ENCODE data around the gene WDR37.

The WDR37 gene

DNA sequence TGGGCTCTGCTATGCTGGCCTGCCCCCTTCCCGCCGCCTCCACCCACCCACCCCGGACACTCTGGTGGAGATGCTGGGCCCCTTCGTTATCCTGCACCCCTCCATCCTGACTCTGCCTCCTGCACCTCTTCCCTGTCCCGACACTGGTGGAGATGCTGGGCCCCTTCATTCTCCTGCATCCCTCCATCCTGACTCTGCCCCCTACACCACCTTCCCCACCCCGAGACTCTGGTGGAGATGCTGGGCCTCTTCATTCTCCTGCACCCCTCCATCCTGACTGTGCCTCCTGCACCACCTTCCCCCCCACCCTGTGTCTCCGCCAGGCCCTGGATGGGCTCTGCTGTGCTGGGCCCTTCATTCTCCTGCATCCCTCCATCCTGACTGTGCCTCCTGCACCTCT, 45.5 kb upstream of the WDR37 start:
- H3K79me2 ChIP-seq (ENCODE audit: insufficient read depth, low read depth) = peaks cover 2% of the 10 kb centered on the region; the same call in 1 of the 2 replicates
- no peaks in the 10 kb centered on the region for H4K20me1 ChIP-seq (ENCODE audit: insufficient read depth)
- H3K4me3 ChIP-seq (IDR thresholded peaks at IDR 0.05; ENCODE audit: insufficient read depth, low read depth, low read length) = no peak overlapping the region
- H3K36me3 ChIP-seq (ENCODE audit: insufficient read depth) = peaks cover 25% of the 10 kb centered on the region
- TF ChIP-seq, protein P1, sequence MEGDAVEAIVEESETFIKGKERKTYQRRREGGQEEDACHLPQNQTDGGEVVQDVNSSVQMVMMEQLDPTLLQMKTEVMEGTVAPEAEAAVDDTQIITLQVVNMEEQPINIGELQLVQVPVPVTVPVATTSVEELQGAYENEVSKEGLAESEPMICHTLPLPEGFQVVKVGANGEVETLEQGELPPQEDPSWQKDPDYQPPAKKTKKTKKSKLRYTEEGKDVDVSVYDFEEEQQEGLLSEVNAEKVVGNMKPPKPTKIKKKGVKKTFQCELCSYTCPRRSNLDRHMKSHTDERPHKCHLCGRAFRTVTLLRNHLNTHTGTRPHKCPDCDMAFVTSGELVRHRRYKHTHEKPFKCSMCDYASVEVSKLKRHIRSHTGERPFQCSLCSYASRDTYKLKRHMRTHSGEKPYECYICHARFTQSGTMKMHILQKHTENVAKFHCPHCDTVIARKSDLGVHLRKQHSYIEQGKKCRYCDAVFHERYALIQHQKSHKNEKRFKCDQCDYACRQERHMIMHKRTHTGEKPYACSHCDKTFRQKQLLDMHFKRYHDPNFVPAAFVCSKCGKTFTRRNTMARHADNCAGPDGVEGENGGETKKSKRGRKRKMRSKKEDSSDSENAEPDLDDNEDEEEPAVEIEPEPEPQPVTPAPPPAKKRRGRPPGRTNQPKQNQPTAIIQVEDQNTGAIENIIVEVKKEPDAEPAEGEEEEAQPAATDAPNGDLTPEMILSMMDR (conservative IDR thresholded peaks at IDR 0.05; ENCODE audit: low read depth, low read length) = no peak
- H3K27ac ChIP-seq = no peak overlapping the region
- H3K9ac ChIP-seq = no peak overlapping the region
- no peak overlapping the region for H3K4me2 ChIP-seq
- no peaks in the 10 kb centered on the region for H3K4me1 ChIP-seq (ENCODE audit: low read depth, poor library complexity, severe bottlenecking)
- no peaks in the 10 kb centered on the region for H3K27me3 ChIP-seq (ENCODE audit: insufficient read depth, low read depth)
- H2AFZ ChIP-seq (ENCODE audit: low read depth) = no peak overlapping the region

DNA sequence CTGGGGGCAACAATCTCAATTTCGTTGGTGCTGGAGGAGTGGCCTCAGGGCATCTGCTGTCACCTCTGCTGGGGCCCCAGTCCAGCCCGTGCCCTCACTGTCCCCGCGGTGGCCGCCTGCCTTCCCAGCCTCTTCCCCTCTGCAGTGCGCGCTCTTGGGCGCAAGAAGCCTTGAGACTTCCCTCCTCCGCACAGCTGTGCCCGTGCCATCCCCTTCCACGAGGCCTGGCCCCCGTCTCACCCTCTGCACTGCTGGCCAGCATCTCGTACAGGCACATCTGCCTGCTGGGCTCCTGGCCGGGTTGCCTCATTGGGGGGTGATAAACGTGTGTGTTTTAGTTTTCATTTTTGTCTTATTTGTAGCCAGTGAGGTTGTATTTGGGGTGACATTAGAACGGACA, 44.5 kb upstream of the WDR37 start:
- H4K20me1 ChIP-seq (ENCODE audit: insufficient read depth) = no peaks in the 10 kb centered on the region
- H3K79me2 ChIP-seq (ENCODE audit: insufficient read depth, low read depth) = no peaks in the 10 kb centered on the region
- no peak overlapping the region for H3K4me2 ChIP-seq
- TF ChIP-seq, protein P1 (conservative IDR thresholded peaks at IDR 0.05; ENCODE audit: low read depth, low read length) = no peak
- no peak overlapping the region for H3K9ac ChIP-seq
- H3K4me1 ChIP-seq (ENCODE audit: low read depth, poor library complexity, severe bottlenecking) = no peaks in the 10 kb centered on the region
- no peaks in the 10 kb centered on the region for H3K27me3 ChIP-seq (ENCODE audit: insufficient read depth, low read depth)
- no peak overlapping the region for H3K4me3 ChIP-seq (IDR thresholded peaks at IDR 0.05; ENCODE audit: insufficient read depth, low read depth, low read length)
- no peak overlapping the region for H3K27ac ChIP-seq
- H3K36me3 ChIP-seq (ENCODE audit: insufficient read depth) = peaks cover 27% of the 10 kb centered on the region; the same call in 1 of the 2 replicates
- no peak overlapping the region for H2AFZ ChIP-seq (ENCODE audit: low read depth)

DNA sequence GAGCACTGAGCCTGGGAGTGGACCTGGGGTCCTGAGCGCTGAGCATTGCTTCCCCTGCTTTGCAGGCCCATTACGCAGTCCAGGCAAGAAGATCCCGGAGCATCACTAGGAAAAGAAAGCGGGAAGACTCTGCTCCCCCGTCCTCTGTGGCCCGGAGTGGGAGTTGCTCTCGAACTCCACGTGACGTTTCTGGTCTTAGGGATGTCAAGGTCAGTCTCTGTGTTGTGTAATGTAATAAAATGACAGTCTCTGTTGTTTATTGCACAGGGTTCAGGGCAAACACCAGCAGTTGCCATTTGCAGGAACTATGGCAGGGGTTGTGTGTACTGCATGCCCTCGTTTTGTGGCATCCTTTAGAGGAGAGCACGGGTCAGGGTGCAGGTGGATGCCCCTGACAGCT, 40.5 kb upstream of the WDR37 start:
- H3K27me3 ChIP-seq (ENCODE audit: insufficient read depth, low read depth) = no peaks in the 10 kb centered on the region
- TF ChIP-seq, protein P1 (conservative IDR thresholded peaks at IDR 0.05; ENCODE audit: low read depth, low read length) = no peak
- no peak overlapping the region for H2AFZ ChIP-seq (ENCODE audit: low read depth)
- H3K4me1 ChIP-seq (ENCODE audit: low read depth, poor library complexity, severe bottlenecking) = no peaks in the 10 kb centered on the region
- no peak overlapping the region for H3K27ac ChIP-seq
- H3K4me2 ChIP-seq = no peak overlapping the region
- H3K9ac ChIP-seq = no peak overlapping the region
- no peaks in the 10 kb centered on the region for H3K79me2 ChIP-seq (ENCODE audit: insufficient read depth, low read depth)
- H3K36me3 ChIP-seq (ENCODE audit: insufficient read depth) = peaks cover 22% of the 10 kb centered on the region; the same call in 1 of the 2 replicates
- H3K4me3 ChIP-seq (IDR thresholded peaks at IDR 0.05; ENCODE audit: insufficient read depth, low read depth, low read length) = no peak overlapping the region
- H4K20me1 ChIP-seq (ENCODE audit: insufficient read depth) = no peaks in the 10 kb centered on the region

DNA sequence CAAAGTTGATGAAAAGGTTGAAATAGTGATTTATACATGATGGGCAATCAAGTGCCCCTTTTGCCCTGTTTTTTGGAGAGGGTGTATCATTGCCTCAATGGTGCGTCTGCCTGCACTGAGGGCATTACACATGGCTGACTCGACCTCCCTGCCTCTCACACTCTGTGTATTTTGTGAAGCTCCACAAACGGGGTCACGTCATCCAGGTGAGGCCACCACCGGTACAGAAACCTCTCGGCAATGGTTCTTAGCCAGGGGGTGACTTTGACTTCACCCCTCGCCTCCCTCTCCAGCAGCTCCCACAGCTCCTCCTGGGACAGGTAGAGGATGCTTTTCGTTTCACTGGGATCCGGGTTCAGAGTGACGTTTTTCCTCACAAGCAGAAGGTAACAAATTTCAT, 36.8 kb upstream of the WDR37 start:
- no peaks in the 10 kb centered on the region for H3K4me1 ChIP-seq (ENCODE audit: low read depth, poor library complexity, severe bottlenecking)
- no peak overlapping the region for H3K4me2 ChIP-seq
- H3K4me3 ChIP-seq (IDR thresholded peaks at IDR 0.05; ENCODE audit: insufficient read depth, low read depth, low read length) = no peak overlapping the region
- H3K79me2 ChIP-seq (ENCODE audit: insufficient read depth, low read depth) = no peaks in the 10 kb centered on the region
- TF ChIP-seq, protein P1 (conservative IDR thresholded peaks at IDR 0.05; ENCODE audit: low read depth, low read length) = no peak
- peaks cover 17% of the 10 kb centered on the region; the same call in 1 of the 2 replicates for H3K36me3 ChIP-seq (ENCODE audit: insufficient read depth)
- H4K20me1 ChIP-seq (ENCODE audit: insufficient read depth) = no peaks in the 10 kb centered on the region
- no peak overlapping the region for H3K27ac ChIP-seq
- no peak overlapping the region for H2AFZ ChIP-seq (ENCODE audit: low read depth)
- no peak overlapping the region for H3K9ac ChIP-seq
- no peaks in the 10 kb centered on the region for H3K27me3 ChIP-seq (ENCODE audit: insufficient read depth, low read depth)
